GM20000 (cell line): ENCODE data around the gene SCARF1.
A peak's percentile ranks its signal among the peaks of the same experiment; 100 is the strongest.

Experiments used
- DNase-seq: peaks from one replicate; pipeline ENCODE4 v3.0.0; 2012; ENCODE audit warnings: low spot score
- CTCF ChIP-seq: IDR thresholded peaks from 2 replicates; pipeline ENCODE4 v1.5.1; 2012; ENCODE audit warnings: mild to moderate bottlenecking, control low read depth; ENCODE audit errors: extremely low read depth, missing control alignments

Gene SCARF1

GRCh38 chr17:1630662-1631061 is 14.9 kb downstream of the SCARF1 start:
- no peak for DNase-seq
- no peak for TF ChIP-seq CTCF

GRCh38 chr17:1629504-1630310 is 15.8 kb downstream of the SCARF1 start:
- peak; percentile 86 for DNase-seq
- peak; percentile 93 for TF ChIP-seq CTCF

DNA sequence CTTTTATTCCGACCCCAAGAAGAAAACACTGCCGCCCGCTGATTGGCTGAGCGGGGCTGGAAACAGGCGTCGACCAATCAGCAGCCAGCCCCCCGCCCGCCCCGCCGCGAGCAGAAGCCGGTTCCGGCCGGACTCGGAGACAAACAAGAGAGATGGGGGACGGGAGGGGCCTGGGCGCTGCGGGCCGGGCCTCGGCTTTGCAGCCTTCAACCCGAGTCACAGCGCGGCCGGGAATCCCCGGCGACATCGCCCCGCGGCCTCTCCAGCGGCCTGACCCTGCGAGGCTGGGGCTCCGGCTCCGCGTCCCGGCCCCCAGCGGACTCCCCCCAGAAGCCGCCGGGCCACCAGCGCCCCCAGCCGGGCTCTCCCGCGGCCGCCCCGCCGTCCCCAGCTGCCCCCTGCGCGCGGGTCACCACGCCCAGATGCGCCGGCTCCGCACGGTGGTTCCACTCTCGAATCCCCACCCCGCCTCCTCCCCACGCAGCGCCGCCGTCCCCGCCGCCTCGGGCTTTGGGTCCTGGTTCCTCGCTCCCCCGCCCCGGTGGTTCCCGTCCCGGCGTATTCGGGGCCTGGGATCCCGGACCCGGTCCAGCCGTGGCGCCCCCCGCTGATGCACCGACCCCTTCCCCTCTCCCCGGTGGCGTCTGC is 16.6 kb downstream of the SCARF1 start:
- peak; percentile 37 for TF ChIP-seq CTCF
- DNase-seq, result peak; percentile 99

DNA sequence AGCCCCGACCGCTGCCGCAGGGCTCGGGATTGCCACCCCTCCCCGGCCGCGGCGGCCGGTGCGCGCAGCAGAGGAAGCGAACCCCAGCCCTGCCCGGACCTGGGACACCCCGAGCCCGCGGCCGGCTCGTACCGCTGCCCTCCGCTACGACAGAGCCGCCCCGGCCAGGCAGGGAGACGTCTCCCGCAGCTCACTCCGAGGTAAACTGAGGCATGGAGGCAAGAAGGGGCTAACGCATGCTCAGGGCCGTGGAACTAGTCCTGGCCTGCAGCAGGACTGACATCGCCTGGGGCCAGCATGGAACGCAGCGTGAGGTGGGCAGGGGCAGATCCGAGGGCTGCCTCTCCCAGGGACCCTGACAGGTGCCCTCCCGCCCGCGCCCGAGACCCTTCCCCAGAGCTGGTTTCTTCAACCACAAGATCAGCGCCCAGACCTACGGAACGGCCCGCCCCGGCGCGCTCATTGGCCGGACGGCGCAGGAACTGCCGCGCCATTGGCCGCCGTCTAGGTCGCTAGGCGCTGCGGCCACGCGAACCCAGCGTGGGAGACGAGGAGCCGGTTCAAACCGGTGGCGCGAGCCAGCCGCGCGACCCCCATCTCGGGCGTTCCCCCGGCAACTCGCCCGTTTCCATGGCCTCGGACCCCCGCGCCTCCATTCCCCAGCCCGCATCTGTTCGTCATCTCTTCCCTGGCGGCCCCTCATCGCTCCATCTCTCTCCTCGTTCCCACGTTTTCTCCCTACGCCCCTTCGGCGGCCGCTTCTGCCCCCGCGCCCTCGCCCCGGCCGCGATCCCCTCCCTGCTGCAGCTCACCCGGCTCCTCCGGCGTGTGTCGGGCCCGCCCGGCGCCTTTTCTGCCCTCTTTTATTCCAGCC is 17.3 kb downstream of the SCARF1 start, which contains the start of gene SLC43A2:
TSS of gene SLC43A2 (minus strand) at position 853 of the 874 bp plus-strand sequence. CDS start 960 bp downstream, outside the sequence.
- no peak for TF ChIP-seq CTCF
- DNase-seq, result peak; percentile 97

DNA sequence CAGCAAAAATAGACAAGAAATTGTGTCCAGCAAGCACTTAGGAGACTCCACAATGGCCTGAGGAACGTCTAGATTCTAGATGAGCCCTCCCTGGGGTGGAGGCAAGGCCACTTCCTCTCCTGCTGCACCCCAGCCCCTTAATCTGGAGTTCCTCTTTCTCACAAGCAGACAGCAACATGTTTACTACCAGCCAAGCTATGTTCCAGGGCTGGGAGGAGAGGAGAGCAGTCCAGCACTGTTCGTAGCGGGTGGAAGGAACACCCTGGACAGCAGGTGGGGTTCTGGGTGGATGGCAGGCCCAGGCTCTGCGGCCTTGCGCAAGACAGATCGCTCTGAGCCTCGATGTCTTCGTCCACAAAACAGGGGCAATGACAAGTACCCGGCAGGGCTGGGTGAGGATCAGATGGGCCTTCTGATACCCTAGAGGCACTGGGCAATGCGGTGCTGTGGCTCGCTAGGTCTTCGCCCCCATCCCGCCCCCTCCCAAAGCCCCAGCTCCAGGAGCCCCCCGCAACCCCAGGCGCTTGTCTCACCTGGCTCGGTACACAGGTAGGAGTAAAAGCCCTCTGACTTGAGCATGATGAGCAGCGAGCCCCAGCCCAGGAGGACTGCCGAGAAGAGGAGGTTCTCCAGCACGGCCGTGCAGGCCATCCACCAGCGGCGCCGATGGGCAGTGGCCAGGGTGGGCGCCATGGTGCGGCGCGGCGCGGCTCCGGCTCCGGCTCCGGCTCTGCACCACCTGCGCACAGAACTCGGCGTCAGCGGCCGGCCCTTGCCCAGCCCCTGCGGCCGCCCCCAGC is 18.1 kb downstream of the SCARF1 start:
- DNase-seq, result peak; percentile 76
- no peak for TF ChIP-seq CTCF

GRCh38 chr17:1626333-1626732 is 19.2 kb downstream of the SCARF1 start:
- no peak for DNase-seq
- no peak for TF ChIP-seq CTCF
